RPMI7951 (cell line): ENCODE measurements around the gene IQGAP2. TPM values are rescaled to one million over a fixed set of nuclear protein-coding genes. Genes with fewer than 3 reads are reported as not detected.

Experiments used
- DNase-seq: peaks from one replicate; pipeline ENCODE4 v3.0.0-alpha.2; 2012; ENCODE audit warnings: low read depth
- total RNA-seq: library from RNA; depleted of rRNA; stranded (reverse); fragments of >200 nt; shearing (Covaris generic); gene quantifications from 2 replicates; pipeline ENCODE4 v1.2.3, GENCODE V29; 2014; rRNA removed

Gene IQGAP2
- total RNA-seq, 1 experiment from 2014 or later: 0.24 TPM

DNA sequence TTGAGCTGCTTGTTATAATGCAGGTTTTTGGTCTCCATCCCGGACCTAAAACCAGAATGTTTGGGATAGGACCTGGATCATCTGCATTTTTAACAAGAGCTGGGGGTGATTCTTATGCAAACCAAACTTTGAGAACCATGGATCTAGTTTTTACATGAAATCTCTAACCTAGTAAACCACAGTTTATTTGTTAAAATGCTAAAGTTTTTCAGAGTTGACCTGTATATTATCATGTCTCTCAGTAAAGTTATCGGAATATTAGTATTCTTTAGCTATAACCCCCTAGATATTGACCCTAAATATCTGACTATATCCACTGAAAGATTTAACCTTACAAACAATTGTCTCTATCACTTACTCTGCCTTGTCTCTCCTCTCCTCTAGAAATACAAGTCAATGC lies 341.5 kb downstream of the IQGAP2 start:
- DNase-seq: no peak

DNA sequence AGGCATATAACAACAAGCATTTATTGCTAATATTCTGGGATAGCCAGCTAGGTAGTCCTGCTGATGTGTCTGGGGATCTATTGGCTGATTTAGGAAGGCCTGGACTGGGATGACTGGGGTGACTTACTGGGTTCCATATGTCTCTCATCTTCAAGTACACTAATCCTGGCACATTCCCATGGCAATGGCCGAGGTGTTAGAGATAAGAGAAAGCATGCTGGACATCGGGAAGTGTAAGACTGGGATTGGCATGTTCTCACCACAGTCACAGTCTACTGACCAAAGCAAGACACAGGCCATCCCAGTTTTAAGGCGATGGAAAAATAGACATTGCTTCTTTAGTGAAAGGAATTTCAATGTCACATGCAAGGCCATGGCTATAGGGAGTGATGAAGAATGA lies 342.6 kb downstream of the IQGAP2 start:
- DNase-seq: no peak

DNA sequence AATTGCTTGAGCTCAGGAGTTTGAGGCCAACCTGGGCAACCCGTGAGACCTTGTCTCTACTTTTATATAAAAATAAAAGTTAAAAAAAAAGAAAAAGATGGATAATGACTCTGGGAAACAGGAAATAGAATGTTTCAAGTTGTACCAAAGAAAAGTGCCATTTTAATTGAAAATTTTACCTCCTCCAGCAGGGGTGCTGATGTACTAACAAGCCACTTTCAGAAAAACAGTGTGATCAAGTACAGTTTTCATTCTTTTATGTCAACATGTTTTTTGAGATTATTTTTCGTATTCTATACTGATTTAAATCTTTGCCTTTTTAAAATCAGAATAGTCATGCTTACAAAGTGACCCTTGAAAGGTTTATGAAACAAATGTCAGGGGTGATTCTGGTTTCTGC lies 343.6 kb downstream of the IQGAP2 start:
- no peak for DNase-seq

DNA sequence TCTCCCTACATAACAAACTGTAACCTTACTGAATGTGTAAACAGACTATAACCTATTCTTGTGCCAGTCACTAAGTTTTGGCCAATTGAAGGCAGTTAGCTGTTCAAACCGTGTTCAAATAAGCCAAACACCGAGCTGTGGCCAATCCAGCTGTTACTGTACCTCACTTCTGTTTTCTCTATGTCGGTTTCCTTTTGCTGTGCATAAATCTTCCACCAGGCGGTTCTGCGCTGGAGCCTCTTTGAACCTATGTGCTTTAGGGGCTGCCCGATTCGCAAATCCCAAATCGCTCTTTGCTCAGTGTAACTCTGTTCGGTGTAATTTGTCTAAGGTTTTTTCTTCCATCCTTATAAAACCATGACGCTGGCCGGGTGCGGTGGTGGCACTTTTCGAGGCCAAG lies 344.6 kb downstream of the IQGAP2 start:
- DNase-seq: no peak

DNA sequence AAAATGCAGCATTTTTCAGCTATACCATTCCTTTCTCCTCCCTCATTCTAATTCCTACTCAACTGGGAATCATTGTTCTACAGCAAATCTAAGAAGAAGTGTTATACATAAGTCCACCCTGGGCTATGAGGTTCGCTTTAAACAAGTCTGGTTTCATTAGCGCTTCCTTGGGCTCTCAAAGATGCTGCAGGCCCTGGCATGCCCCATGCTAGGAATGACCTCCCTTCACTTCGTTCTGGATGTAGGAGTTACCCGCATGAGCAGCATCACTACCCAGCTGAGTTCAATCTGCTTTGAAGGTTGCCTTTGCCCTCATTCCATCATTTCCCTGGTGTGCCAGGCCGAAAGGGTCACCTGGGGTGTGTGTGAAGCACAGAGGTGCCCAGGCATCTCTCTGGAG lies 348.2 kb downstream of the IQGAP2 start:
- no peak for DNase-seq

DNA sequence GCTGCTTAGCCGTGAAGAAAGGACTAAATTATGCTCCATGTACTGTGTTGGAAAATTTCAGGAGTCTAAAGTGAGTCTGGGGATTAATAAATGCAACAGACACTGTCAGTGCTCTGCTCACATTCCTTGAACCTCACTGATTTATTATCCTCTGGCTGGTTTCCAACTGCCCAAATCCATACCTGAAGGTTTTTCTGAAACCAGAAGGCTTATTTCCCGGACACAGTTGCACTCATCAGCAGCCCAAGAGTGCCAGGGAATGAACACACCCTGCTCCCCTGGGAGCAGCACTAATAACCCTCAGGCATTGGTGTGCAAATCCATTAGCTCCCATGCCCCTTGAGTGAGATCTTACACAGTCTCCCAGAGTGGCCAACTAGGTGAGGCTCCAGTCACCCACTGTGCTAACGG lies 351.6 kb downstream of the IQGAP2 start:
- no peak for DNase-seq

DNA sequence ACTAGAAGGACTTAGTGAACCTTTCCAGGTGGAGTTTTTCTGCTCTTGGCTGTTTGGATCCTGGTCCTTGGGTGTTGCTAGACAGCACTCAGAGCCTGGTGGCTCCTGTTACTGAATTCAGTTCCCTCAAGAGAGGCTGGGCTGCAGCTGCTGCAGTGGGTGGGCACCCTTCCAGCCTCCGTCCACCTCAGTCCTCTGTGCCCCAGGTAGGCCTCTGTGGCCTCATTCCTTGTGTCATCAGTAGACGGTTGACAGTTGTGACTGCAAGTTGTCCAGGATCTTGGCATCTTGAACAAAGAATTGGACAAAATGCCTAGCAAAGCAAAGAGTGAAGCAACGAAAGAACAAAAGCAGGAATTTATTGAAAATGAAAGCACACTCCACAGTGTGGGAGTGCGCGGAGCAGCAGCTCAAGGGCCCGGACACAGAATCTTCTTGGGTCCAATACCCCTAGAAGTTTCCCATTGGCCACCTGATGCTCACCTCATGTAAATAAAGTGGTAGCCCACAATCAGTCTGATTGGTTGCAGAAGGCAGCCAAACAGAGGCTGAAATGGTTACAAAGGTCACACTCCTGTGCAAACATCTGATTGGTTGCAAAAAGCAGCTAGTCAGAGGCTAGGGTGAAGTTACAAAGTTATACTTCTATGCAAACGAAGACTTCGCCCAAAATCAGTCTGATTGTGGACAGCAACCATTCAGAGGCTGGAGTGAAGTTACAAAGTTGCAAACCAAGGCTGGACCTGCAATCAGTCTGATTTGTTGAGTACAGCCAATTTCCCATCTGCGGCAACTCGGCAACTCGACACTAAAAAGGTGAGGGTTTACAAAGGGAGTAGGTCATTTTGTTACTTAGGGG lies 352.9 kb downstream of the IQGAP2 start:
- no peak for DNase-seq

DNA sequence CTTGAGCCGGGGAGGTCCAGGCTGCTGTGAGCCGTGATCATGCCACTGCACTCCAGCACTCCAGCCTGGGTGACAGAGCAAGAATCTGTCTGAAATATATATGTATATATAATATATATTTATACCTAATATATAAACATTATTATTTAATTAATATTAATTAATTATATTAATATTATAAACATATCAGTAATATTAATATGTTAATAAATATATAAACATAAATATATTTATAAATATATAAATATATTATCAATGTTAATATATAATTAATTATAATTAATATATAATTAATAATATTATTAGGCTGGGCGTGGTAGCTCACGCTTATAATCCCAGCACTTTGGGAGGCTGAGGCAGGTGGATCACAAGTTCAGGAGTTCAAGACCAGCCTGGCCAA lies 354.0 kb downstream of the IQGAP2 start:
- no peak for DNase-seq

Other genes starting within 250 kb of the IQGAP2 start
- gene F2RL2, start 220.1 kb downstream of the IQGAP2 start, total RNA-seq: 18.7 and 24.2 TPM in 2 replicates